MCF 10A (cell line): ENCODE results near the gene GPNMB. TPM values are rescaled to one million over a fixed set of nuclear protein-coding genes. Genes with fewer than 3 reads are reported as not detected.

Experiments used
- BruUV-seq: library from RNA; stranded (reverse); fragments of 400-500 nt; replicated peaks from 2 replicates; lab custom pipeline; 2021; lab: Mats Ljungman, UMichigan
- CTCF ChIA-PET: fragments of 300-600 bp; sonication (Branson Sonifier 250); formaldehyde crosslinking; extraction: SDS; loops from one replicate; lab custom pipeline; 2021; ENCODE audit warnings: antibody characterized with exemption, inconsistent platforms; lab: Yijun Ruan, JAX
- POLR2A ChIA-PET: fragments of 300-600, 350-650 bp; sonication (Branson Sonifier 250); formaldehyde crosslinking; extraction: SDS; loops from one replicate; lab custom pipeline; 2020; ENCODE audit warnings: antibody characterized with exemption, inconsistent platforms; lab: Yijun Ruan, JAX
- DNase-seq: peaks from one replicate; pipeline ENCODE4 v3.0.0-alpha.2; 2018; ENCODE audit not compliant: unreplicated experiment
- H3K27ac Mint-ChIP-seq: one replicate; pipeline ENCODE4 v1.8.0; 2022; ENCODE audit warnings: mild to moderate bottlenecking, low read depth, mixed read lengths; ENCODE audit not compliant: unreplicated experiment
- H3K27me3 Mint-ChIP-seq: one replicate; pipeline ENCODE4 v1.8.0; 2022; ENCODE audit warnings: mixed read lengths; ENCODE audit not compliant: insufficient read depth, unreplicated experiment
- H3K36me3 Mint-ChIP-seq: one replicate; pipeline ENCODE4 v1.8.0; 2022; ENCODE audit warnings: mild to moderate bottlenecking, moderate library complexity, mixed read lengths; ENCODE audit not compliant: insufficient read depth, unreplicated experiment
- H3K4me1 Mint-ChIP-seq: one replicate; pipeline ENCODE4 v1.8.0; 2022; ENCODE audit warnings: mixed read lengths; ENCODE audit not compliant: insufficient read depth, unreplicated experiment
- H3K4me3 Mint-ChIP-seq: one replicate; pipeline ENCODE4 v1.8.0; 2022; ENCODE audit warnings: mild to moderate bottlenecking, moderate library complexity, mixed read lengths; ENCODE audit not compliant: unreplicated experiment
- H3K9me3 Mint-ChIP-seq: one replicate; pipeline ENCODE4 v1.8.0; 2022; ENCODE audit warnings: mixed read lengths; ENCODE audit not compliant: unreplicated experiment
- intact Hi-C: fragments of 100-400 bp; cut with micrococcal nuclease; formaldehyde crosslinking; loops from 2 replicates; pipeline ENCODE4 v1.14.1; 2022
- total RNA-seq: library from RNA; stranded (reverse); gene quantifications from 2 replicates; pipeline ENCODE4 v1.2.3, GENCODE V29; 2022
- TF ChIP-seq, protein P1 (sequence below): fragments of 200-600 bp; IDR thresholded peaks from one replicate; pipeline ENCODE4 v1.8.0; 2022; ENCODE audit warnings: antibody characterized with exemption, mild to moderate bottlenecking; ENCODE audit not compliant: unreplicated experiment

The GPNMB gene
- total RNA-seq, 1 experiment from 2014 or later: 1.1 TPM

DNA sequence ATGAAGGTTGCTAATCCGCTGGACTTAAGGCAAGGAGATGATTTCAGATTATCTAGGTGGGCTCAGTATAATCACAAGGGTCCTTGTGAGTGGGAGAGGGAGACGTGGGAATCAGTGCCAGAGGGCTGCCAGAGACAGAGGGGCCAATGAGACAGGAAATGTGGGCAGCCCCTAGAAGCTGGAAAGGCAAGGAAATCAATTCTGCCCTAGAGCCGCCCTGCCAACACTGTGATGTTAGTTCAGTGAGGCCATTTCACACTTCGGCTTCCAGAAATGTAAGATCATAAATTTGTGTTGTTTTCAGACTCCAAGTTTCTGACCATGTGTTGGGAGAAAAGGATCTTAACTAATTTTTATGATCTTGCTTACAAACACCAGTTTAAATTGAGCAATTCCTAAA lies 3.6 kb upstream of the GPNMB start:
- Mint-ChIP-seq H3K27me3 (no peaks in the 10 kb centered on the region), H3K36me3 (no peaks in the 10 kb centered on the region), H3K4me3 (no peak overlapping the region), H3K9me3 (peaks cover 7% of the 10 kb centered on the region), H3K4me1 (peaks cover 13% of the 10 kb centered on the region), H3K27ac (no peak overlapping the region)
- CTCF ChIA-PET: interaction anchor here (1.1 to 1.7 kb wide), 2 partner anchors 29 to 58 kb away, joined by 3 read pairs; no protein-coding TSS in a partner anchor
- DNase-seq: no peak
- intact Hi-C loops: no loop called here
- POLR2A ChIA-PET: interaction anchor here (1.1 to 2.0 kb wide), 4 partner anchors 30 to 137 kb away, joined by 3 to 7 read pairs (median 6); partner anchors contain the start of genes KLHL7 and NUP42
- no TSS peak for BruUV-seq
- TF ChIP-seq, protein P1, sequence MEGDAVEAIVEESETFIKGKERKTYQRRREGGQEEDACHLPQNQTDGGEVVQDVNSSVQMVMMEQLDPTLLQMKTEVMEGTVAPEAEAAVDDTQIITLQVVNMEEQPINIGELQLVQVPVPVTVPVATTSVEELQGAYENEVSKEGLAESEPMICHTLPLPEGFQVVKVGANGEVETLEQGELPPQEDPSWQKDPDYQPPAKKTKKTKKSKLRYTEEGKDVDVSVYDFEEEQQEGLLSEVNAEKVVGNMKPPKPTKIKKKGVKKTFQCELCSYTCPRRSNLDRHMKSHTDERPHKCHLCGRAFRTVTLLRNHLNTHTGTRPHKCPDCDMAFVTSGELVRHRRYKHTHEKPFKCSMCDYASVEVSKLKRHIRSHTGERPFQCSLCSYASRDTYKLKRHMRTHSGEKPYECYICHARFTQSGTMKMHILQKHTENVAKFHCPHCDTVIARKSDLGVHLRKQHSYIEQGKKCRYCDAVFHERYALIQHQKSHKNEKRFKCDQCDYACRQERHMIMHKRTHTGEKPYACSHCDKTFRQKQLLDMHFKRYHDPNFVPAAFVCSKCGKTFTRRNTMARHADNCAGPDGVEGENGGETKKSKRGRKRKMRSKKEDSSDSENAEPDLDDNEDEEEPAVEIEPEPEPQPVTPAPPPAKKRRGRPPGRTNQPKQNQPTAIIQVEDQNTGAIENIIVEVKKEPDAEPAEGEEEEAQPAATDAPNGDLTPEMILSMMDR: no peak

DNA sequence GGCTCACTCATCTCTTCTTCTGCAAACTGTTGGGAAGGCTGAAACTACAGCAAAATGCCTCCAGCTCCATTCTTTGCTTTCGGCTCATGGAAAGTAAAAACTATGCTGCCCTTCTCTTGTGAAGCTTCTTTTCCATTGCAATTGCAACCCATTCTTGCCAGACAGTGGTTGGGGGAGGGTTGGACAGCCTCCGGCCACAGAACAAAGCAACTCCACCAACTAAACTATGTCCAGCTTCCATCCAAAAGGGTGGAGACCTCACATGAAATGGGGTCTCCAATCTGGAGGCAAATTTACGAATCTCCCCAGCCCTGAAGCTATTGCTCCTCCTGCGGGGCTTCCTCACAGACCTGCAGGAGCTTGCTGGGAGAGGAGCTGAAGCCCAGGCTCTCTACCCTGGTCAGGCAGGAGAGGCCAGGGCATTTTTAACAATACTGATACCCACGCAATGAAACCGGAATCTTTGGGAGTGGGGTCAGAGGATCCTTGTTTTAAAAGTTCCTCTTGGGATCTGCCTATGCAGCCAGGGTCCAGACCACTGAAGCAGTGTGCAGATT lies 549 bp downstream of the GPNMB start:
- Mint-ChIP-seq H3K9me3 (peaks cover 15% of the 10 kb centered on the region), H3K36me3 (no peaks in the 10 kb centered on the region), H3K27ac (no peak overlapping the region), H3K4me3 (peak overlapping the region; percentile 63), H3K27me3 (no peaks in the 10 kb centered on the region), H3K4me1 (peaks cover 13% of the 10 kb centered on the region)
- BruUV-seq: no TSS peak
- TF ChIP-seq, protein P1: no peak
- ChIA-PET POLR2A (interaction anchor here (0.8 to 2.8 kb wide), 5 partner anchors 10 to 65 kb away, joined by 3 to 12 read pairs (median 5); partner anchors contain the start of genes MALSU1 and NUP42), CTCF (interaction anchor here (0.6 to 1.6 kb wide), 5 partner anchors 15 to 380 kb away, joined by 3 to 5 read pairs (median 3); no protein-coding TSS in a partner anchor)
- DNase-seq: no peak
- intact Hi-C loops: no loop called here

DNA sequence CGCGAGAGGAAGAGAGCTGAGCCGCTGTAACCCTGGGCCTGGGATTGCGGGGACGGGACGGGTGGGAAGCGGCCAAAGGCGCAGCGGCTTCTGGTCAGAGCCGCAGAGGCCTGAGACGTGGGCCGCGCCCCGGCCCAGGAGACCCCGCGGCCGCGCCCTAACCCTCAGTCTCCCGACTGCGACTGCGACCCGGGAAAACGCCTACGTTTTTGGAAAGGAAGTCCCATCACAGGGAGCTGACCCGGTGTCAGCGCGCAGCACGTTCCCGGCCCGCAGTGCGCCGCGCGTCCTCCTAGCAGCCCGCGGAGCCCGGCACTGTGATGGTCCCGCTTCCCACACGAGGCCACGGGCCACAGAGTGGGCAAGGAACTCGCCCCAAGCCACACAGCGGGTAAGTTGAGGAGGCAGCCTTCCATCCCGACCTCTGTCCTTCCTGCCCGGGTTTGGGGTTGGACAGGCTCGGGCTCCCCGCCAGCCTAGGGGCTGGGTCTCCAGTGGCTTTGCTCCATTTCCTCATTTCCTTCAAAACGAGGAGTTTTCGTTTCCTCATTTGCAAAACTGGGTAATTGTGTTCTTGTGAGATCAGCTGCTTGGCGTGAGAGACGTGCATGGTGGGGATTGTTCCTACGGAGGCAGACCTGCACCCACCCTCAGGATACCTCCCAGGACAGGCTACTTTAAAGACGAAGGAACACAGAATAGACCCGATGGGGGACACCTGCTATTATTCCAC lies 1.2 kb downstream of the GPNMB start:
- H3K9me3 Mint-ChIP-seq: peaks cover 17% of the 10 kb centered on the region
- POLR2A ChIA-PET: interaction anchor here (1.0 to 2.8 kb wide), 4 partner anchors 10 to 66 kb away, joined by 3 to 12 read pairs (median 4); partner anchors contain the start of gene NUP42
- DNase-seq: no peak
- CTCF ChIA-PET: interaction anchor here (0.8 to 1.6 kb wide), 3 partner anchors 16 to 67 kb away, joined by 3 to 5 read pairs (median 3); no protein-coding TSS in a partner anchor
- no peak overlapping the region for H3K27ac Mint-ChIP-seq
- H3K27me3 Mint-ChIP-seq: no peaks in the 10 kb centered on the region
- H3K4me3 Mint-ChIP-seq: no peak overlapping the region
- H3K4me1 Mint-ChIP-seq: peaks cover 13% of the 10 kb centered on the region
- H3K36me3 Mint-ChIP-seq: no peaks in the 10 kb centered on the region
- intact Hi-C loops: no loop called here
- TF ChIP-seq, protein P1: no peak
- BruUV-seq: no TSS peak

DNA sequence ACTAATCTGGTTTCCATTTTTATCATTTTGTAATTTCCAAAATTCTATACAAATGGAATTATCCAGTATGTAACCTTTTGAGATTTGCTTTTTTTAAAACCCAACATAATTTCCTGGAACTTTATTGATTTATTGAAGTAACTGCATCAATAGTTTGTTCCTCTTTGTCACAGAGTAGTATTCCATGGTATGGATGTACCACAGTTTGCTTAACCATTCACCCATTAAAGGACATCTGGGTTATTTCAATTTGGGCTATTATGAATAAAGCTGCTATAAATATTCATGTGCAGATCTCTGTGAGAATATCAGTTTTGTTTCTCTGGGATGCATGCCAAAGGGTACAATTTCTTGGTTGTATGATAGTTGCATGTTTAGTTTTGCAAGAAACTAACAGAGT lies 2.9 kb downstream of the GPNMB start:
- no peaks in the 10 kb centered on the region for H3K36me3 Mint-ChIP-seq
- H3K4me1 Mint-ChIP-seq: peaks cover 8% of the 10 kb centered on the region
- peaks cover 10% of the 10 kb centered on the region for H3K9me3 Mint-ChIP-seq
- no peak overlapping the region for H3K27ac Mint-ChIP-seq
- POLR2A ChIA-PET: no interaction called here
- no peaks in the 10 kb centered on the region for H3K27me3 Mint-ChIP-seq
- BruUV-seq: no TSS peak
- TF ChIP-seq, protein P1: no peak
- CTCF ChIA-PET: interaction anchor here (0.6 to 1.6 kb wide), 2 partner anchors 67 to 68 kb away, joined by 3 read pairs; no protein-coding TSS in a partner anchor
- no peak for DNase-seq
- H3K4me3 Mint-ChIP-seq: no peak overlapping the region
- intact Hi-C loops: no loop called here
